Measurements from ENCODE around the gene CCDC136.

Gene CCDC136

GRCh38 chr7:128831178-128831993 is 39.6 kb downstream of the CCDC136 start:
- in situ Hi-C loops (cut with MboI; ENCODE audit: low sequenced_read_pairs): no loop called here

GRCh38 chr7:128831994-128832879 is 40.5 kb downstream of the CCDC136 start:
- in situ Hi-C loops (cut with MboI; ENCODE audit: low sequenced_read_pairs): no loop called here

GRCh38 chr7:128832880-128833147 is 41.0 kb downstream of the CCDC136 start:
- in situ Hi-C loops (cut with MboI; ENCODE audit: low sequenced_read_pairs): no loop called here

GRCh38 chr7:128833148-128833945 is 41.6 kb downstream of the CCDC136 start:
- in situ Hi-C loops (cut with MboI; ENCODE audit: low sequenced_read_pairs): no loop called here

- in situ Hi-C loops (cut with MboI; ENCODE audit: low sequenced_read_pairs): no loop called here
Observed at GRCh38 chr7:128833946-128834325, 42.2 kb downstream of the CCDC136 start.

GRCh38 chr7:128835231-128835751 is 43.5 kb downstream of the CCDC136 start:
- in situ Hi-C loops (cut with MboI; ENCODE audit: low sequenced_read_pairs): no loop called here

GRCh38 chr7:128835790-128836641 is 44.2 kb downstream of the CCDC136 start:
- in situ Hi-C loops (cut with MboI; ENCODE audit: low sequenced_read_pairs): no loop called here

- in situ Hi-C loops (cut with MboI; ENCODE audit: low sequenced_read_pairs): no loop called here
Observed at GRCh38 chr7:128836729-128837348, 45.1 kb downstream of the CCDC136 start.

- in situ Hi-C loops (cut with MboI; ENCODE audit: low sequenced_read_pairs): no loop called here
Observed at GRCh38 chr7:128837521-128837921, 45.8 kb downstream of the CCDC136 start.

GRCh38 chr7:128838109-128838779 is 46.5 kb downstream of the CCDC136 start:
- in situ Hi-C loops (cut with MboI; ENCODE audit: low sequenced_read_pairs): no loop called here

GRCh38 chr7:128838981-128839731 is 47.4 kb downstream of the CCDC136 start:
- in situ Hi-C loops (cut with MboI; ENCODE audit: low sequenced_read_pairs): no loop called here

GRCh38 chr7:128839751-128840177 is 48.0 kb downstream of the CCDC136 start:
- in situ Hi-C loops (cut with MboI; ENCODE audit: low sequenced_read_pairs): no loop called here

GRCh38 chr7:128840326-128841170 is 48.8 kb downstream of the CCDC136 start:
- in situ Hi-C loops (cut with MboI; ENCODE audit: low sequenced_read_pairs): no loop called here

GRCh38 chr7:128841171-128841690 is 49.5 kb downstream of the CCDC136 start:
- in situ Hi-C loops (cut with MboI; ENCODE audit: low sequenced_read_pairs): no loop called here

GRCh38 chr7:128841921-128842673 is 50.3 kb downstream of the CCDC136 start:
- in situ Hi-C loops (cut with MboI; ENCODE audit: low sequenced_read_pairs): no loop called here

Measured in HL-60/S4 (cell line).